BJ (cell line): ENCODE data around the gene MEX3A. TPM values are rescaled to one million over a fixed set of nuclear protein-coding genes. Genes with fewer than 3 reads are reported as not detected.

Source experiments
- CTCF ChIA-PET: fragments of 350-600 bp; formaldehyde crosslinking; extraction: SDS; loops from one replicate; lab custom pipeline; 2021; ENCODE audit warnings: antibody characterized with exemption, inconsistent platforms; lab: Yijun Ruan, JAX
- POLR2A ChIA-PET: fragments of 300-600 bp; sonication (Branson Sonifier 250); formaldehyde crosslinking; extraction: SDS; loops from one replicate; lab custom pipeline; 2021; ENCODE audit warnings: antibody characterized with exemption; lab: Charles Lee
- DNase-seq: peaks from one replicate; pipeline ENCODE4 v3.0.0-alpha.2; 2011; ENCODE audit warnings: low read depth
- H3K27me3 ChIP-seq: 2 replicates; pipeline ENCODE4 v1.6.0; 2011; ENCODE audit warnings: low read length; ENCODE audit not compliant: control insufficient read depth, insufficient read depth
- H3K36me3 ChIP-seq: 2 replicates; pipeline ENCODE4 v1.5.1; 2011; ENCODE audit warnings: low read length; ENCODE audit not compliant: control insufficient read depth, insufficient read depth
- H3K4me3 ChIP-seq: 2 replicates; pipeline ENCODE4 v1.5.1; 2011; ENCODE audit warnings: low read depth, mild to moderate bottlenecking, control low read depth, low read length
- polyA plus RNA-seq: library from polyadenylated mRNA; depleted of rRNA; stranded (reverse); fragments of >200 nt; gene quantifications from 2 replicates; pipeline ENCODE4 v1.2.3, GENCODE V29; 2011
- TF ChIP-seq, protein P1 (sequence below): IDR thresholded peaks from 2 replicates; pipeline ENCODE4 v1.5.1; 2011; ENCODE audit warnings: low read depth, mild to moderate bottlenecking, control low read depth, inconsistent platforms, low read length, moderate library complexity; ENCODE audit not compliant: insufficient read depth

Gene MEX3A
- polyA plus RNA-seq, 1 experiment = 1.9 TPM

DNA sequence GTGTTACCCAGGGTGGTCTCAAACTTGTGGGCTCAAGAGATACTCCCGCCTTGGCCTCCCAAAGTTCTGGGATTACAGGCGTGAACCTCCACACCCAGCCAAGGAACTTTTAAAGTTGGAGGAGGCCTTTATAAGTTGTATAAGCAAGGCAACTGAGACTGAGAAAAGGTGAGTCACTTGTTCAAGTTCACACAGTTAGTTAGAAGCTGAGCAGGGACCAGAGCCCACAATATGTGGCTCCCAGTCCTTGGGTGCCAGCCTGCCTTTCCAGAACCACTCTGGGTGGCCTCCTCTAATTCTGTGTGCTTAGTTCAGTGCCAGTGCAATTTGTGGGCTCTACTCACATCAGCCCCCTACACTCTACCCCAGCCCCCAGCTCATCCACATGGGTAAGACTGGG, 17.6 kb downstream of the MEX3A start:
- CTCF ChIA-PET = interaction anchor here (1.1 to 3.9 kb wide), 7 partner anchors 10 to 126 kb away, joined by 3 to 20 read pairs (median 6); no protein-coding TSS in a partner anchor
- H3K4me3 ChIP-seq = no peak overlapping the region
- TF ChIP-seq, protein P1, sequence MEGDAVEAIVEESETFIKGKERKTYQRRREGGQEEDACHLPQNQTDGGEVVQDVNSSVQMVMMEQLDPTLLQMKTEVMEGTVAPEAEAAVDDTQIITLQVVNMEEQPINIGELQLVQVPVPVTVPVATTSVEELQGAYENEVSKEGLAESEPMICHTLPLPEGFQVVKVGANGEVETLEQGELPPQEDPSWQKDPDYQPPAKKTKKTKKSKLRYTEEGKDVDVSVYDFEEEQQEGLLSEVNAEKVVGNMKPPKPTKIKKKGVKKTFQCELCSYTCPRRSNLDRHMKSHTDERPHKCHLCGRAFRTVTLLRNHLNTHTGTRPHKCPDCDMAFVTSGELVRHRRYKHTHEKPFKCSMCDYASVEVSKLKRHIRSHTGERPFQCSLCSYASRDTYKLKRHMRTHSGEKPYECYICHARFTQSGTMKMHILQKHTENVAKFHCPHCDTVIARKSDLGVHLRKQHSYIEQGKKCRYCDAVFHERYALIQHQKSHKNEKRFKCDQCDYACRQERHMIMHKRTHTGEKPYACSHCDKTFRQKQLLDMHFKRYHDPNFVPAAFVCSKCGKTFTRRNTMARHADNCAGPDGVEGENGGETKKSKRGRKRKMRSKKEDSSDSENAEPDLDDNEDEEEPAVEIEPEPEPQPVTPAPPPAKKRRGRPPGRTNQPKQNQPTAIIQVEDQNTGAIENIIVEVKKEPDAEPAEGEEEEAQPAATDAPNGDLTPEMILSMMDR = no peak
- no peak for DNase-seq
- POLR2A ChIA-PET = no interaction called here
- no peaks in the 10 kb centered on the region for H3K27me3 ChIP-seq
- H3K36me3 ChIP-seq = no peaks in the 10 kb centered on the region

DNA sequence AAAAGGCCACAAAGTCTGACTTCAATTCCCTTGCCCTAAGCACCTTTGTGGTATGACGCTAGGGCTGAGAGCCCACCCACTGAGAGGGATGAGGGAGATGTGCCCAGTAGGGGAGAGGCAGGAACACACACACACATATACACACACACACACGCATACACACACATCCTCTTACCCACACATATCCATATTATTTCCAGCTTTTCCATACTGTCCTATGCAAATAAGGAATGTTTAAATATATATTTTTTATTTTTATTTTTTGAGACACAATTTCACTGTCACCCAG, 18.3 kb downstream of the MEX3A start:
- TF ChIP-seq, protein P1 = no peak
- Histone ChIP-seq H3K4me3 (no peak overlapping the region), H3K27me3 (no peaks in the 10 kb centered on the region), H3K36me3 (no peaks in the 10 kb centered on the region)
- ChIA-PET CTCF (interaction anchor here (0.7 to 3.9 kb wide), 5 partner anchors 11 to 125 kb away, joined by 3 to 20 read pairs (median 4); no protein-coding TSS in a partner anchor), POLR2A (no interaction called here)
- no peak for DNase-seq

DNA sequence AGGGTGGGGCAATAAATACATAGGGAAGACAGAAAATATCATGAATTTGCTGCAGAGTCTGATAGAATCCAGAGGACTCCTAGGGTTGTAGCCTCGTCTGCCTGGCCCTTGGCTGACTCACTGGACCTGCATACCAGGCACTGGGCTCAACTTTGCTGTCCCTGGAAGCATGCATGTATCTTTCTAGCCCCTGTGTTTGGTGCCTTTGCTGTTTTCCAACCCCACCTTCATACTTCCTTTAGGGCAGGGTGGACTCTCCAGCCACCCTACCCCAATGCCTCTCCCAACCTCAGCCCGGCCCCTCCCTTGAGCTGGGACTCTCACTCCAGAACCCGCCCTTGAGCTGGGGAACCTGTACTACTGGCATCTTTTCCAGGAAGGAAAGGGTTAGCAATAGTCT, 20.1 kb downstream of the MEX3A start:
- TF ChIP-seq, protein P1 = no peak
- DNase-seq = no peak
- Histone ChIP-seq H3K4me3 (no peak overlapping the region), H3K36me3 (no peaks in the 10 kb centered on the region; the same call in 1 of the 2 replicates), H3K27me3 (no peaks in the 10 kb centered on the region)
- POLR2A ChIA-PET = no interaction called here
- CTCF ChIA-PET = interaction anchor here (1.6 kb wide), 1 partner anchor 68 kb away, joined by 3 read pairs; no protein-coding TSS in a partner anchor

DNA sequence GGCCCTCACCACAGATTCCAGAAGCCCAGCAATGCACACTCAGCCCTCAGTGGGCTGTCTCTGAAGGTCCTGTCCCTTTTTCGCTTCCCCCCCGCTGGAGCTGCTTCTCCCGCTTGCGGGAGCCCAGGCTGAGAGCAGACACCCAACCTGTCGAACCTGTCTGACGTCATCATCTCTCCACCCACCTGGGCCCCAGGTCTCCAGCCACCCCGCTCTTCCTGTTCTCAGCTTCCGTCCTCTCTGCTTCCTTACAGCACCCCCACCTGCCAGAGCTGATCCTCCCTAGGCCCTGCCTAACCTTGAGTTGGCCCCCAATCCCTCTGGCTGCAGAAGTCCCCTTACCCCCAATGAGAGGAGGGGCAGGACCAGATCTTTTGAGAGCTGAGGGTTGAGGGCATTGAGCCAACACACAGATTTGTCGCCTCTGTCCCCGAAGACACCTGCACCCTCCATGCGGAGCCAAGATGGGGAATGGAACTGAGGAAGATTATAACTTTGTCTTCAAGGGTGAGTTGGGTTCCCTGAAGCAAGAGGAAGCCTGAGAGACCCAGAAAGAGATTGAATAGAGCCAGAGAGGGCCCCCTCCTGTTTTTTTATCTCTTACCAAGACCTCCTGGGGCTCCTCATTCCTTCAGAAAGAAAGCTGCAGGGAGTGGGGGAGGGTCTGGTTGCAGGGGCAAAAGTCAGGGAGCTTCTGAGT, 21.2 kb downstream of the MEX3A start, which contains the start of gene RAB25:
TSS of gene RAB25 (plus strand) at position 224 of the 700 bp plus-strand sequence. CDS start at position 465, 241 bp downstream.
- DNase-seq = no peak
- Histone ChIP-seq H3K4me3 (no peak within 1 kb of the TSS), H3K36me3 (no peaks in the 10 kb centered on the region; the same call in 1 of the 2 replicates), H3K27me3 (no peaks in the 10 kb centered on the region)
- POLR2A ChIA-PET = no interaction called here
- TF ChIP-seq, protein P1 = no peak
- CTCF ChIA-PET = interaction anchor here (0.6 to 1.6 kb wide), 4 partner anchors 14 to 69 kb away, joined by 3 to 4 read pairs (median 3); no protein-coding TSS in a partner anchor

DNA sequence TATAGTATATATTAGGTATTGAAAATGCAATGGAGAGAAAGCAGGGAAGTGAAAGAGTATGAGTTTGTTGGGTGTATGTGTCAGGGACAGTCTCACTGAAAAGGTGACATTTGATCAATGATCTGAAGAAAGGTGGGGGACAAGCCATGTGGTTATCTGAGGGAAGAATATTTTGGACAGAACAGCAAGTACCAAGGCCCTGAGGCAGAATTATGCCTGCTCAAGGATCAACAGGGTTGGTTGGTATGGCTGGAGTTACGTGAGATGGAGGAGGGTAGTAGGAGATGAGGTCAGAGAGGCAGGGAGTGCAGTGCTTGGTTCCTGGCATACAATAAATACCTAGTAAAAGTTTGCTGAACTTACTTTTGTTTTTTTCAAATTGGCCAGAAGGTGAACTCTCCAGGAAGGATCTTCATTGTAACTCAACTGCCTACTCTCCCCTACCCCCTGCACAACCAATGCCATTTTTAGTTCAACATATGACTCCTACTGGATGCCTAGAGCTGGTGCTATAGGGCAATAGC, 25.9 kb downstream of the MEX3A start:
- POLR2A ChIA-PET = no interaction called here

More for the DNA sequence above, 25.9 kb downstream of the MEX3A start:
- TF ChIP-seq, protein P1 = no peak
- DNase-seq = no peak
- no peak overlapping the region for H3K4me3 ChIP-seq
- H3K27me3 ChIP-seq = no peaks in the 10 kb centered on the region
- no peaks in the 10 kb centered on the region; the same call in 1 of the 2 replicates for H3K36me3 ChIP-seq
- CTCF ChIA-PET = no interaction called here
